ENCODE data around the gene SEC24B.

The SEC24B gene

GRCh38 chr4:109588176-109588575 lies 154.6 kb downstream of the SEC24B start:
- DNase-seq, result no peak

- DNase-seq, result no peak
These were observed 155.5 kb downstream of the SEC24B start for GRCh38 chr4:109589119-109589518.

- no peak for DNase-seq
These were observed 156.0 kb downstream of the SEC24B start for GRCh38 chr4:109589605-109590004.
